ENCODE data around the gene MYL12A. TPM values are rescaled to one million over a fixed set of nuclear protein-coding genes. Genes with fewer than 3 reads are reported as not detected.

MYL12A gene
- total RNA-seq, 1 experiment from 2014 or later, result 230 TPM

DNA sequence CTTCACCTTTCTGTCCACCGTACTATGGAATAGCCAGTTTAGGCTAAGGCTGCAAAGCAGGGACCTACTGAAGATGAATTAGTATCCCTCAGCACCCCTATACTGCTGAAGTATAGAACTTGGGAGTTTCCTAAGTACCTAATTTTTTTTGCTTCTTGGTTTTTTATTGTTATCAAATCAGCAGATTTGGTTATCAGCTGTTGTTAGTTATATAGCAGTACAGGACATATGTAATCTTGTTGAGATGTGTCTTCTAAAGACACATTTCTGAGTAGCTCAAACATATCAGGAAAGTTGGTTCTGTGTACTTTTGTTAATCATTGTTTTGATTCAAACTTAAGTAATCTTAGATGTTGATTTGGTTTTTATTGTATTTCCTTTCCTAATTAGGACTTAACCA, 5.2 kb downstream of the MYL12A start (continued):
- TF ChIP-seq ZNF317 (CRISPR knock-in tag; IDR thresholded peaks at IDR 0.05; ENCODE audit: borderline replicate concordance, low read depth) (no peak), FOXJ3 (CRISPR knock-in tag; IDR thresholded peaks at IDR 0.05; ENCODE audit: borderline replicate concordance) (no peak), GRHL2 (CRISPR knock-in tag; IDR thresholded peaks at IDR 0.05; ENCODE audit: insufficient replicate concordance, severe bottlenecking) (no peak), ZNF138 (CRISPR knock-in tag; conservative IDR thresholded peaks at IDR 0.05) (no peak)
- TF ChIP-seq, protein P1, sequence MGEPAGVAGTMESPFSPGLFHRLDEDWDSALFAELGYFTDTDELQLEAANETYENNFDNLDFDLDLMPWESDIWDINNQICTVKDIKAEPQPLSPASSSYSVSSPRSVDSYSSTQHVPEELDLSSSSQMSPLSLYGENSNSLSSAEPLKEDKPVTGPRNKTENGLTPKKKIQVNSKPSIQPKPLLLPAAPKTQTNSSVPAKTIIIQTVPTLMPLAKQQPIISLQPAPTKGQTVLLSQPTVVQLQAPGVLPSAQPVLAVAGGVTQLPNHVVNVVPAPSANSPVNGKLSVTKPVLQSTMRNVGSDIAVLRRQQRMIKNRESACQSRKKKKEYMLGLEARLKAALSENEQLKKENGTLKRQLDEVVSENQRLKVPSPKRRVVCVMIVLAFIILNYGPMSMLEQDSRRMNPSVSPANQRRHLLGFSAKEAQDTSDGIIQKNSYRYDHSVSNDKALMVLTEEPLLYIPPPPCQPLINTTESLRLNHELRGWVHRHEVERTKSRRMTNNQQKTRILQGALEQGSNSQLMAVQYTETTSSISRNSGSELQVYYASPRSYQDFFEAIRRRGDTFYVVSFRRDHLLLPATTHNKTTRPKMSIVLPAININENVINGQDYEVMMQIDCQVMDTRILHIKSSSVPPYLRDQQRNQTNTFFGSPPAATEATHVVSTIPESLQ (CRISPR knock-in tag; IDR thresholded peaks at IDR 0.05), result no peak
- TF ChIP-seq, protein P2, sequence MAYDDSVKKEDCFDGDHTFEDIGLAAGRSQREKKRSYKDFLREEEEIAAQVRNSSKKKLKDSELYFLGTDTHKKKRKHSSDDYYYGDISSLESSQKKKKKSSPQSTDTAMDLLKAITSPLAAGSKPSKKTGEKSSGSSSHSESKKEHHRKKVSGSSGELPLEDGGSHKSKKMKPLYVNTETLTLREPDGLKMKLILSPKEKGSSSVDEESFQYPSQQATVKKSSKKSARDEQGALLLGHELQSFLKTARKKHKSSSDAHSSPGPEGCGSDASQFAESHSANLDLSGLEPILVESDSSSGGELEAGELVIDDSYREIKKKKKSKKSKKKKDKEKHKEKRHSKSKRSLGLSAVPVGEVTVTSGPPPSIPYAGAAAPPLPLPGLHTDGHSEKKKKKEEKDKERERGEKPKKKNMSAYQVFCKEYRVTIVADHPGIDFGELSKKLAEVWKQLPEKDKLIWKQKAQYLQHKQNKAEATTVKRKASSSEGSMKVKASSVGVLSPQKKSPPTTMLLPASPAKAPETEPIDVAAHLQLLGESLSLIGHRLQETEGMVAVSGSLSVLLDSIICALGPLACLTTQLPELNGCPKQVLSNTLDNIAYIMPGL (CRISPR knock-in tag; IDR thresholded peaks at IDR 0.05), result no peak

DNA sequence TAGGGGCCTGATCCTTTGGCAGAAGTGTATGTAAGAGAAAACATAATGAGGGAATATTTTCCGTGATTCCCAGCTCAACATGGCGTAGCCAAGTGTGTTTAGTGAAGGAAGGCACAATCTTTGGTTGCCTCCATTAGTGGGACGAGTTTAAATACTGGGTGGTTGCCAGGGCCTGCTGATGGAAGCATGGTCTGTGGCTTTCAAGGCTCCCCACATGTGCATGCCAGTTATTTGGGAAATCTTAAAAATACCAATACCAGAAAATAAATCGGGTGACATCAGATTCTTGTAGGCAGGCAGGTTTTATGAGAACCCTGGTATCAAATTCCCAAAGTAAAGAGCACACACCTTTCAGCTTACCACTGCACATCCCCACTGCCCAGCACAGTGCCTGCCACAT, 7.1 kb downstream of the MYL12A start:
- no peak overlapping the region for H3K4me3 Mint-ChIP-seq
- H3K4me1 Mint-ChIP-seq, result peaks cover 10% of the 10 kb centered on the region
- H3K9me3 Mint-ChIP-seq, result no peaks in the 10 kb centered on the region
- no peak overlapping the region for H3K27ac Mint-ChIP-seq
- POLR2A ChIA-PET, result no interaction called here
- CTCF ChIA-PET, result no interaction called here
- H3K27me3 Mint-ChIP-seq (ENCODE audit: low read depth), result no peaks in the 10 kb centered on the region
- DNase-seq (ENCODE audit: low spot score) (no peak), ATAC-seq (no peak)
- peaks cover 49% of the 10 kb centered on the region for H3K36me3 Mint-ChIP-seq
- no peak for TF ChIP-seq HMGA2 (CRISPR knock-in tag; IDR thresholded peaks at IDR 0.05)
- TF ChIP-seq, protein P3, sequence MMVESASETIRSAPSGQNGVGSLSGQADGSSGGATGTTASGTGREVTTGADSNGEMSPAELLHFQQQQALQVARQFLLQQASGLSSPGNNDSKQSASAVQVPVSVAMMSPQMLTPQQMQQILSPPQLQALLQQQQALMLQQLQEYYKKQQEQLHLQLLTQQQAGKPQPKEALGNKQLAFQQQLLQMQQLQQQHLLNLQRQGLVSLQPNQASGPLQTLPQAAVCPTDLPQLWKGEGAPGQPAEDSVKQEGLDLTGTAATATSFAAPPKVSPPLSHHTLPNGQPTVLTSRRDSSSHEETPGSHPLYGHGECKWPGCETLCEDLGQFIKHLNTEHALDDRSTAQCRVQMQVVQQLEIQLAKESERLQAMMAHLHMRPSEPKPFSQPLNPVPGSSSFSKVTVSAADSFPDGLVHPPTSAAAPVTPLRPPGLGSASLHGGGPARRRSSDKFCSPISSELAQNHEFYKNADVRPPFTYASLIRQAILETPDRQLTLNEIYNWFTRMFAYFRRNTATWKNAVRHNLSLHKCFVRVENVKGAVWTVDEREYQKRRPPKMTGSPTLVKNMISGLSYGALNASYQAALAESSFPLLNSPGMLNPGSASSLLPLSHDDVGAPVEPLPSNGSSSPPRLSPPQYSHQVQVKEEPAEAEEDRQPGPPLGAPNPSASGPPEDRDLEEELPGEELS (CRISPR knock-in tag; IDR thresholded peaks at IDR 0.05), result no peak
- TF ChIP-seq SMAD4 (CRISPR knock-in tag; IDR thresholded peaks at IDR 0.05), result no peak
- TF ChIP-seq NFYB (CRISPR knock-in tag; conservative IDR thresholded peaks at IDR 0.05; ENCODE audit: low read depth), result no peak
- TF ChIP-seq, protein P4, sequence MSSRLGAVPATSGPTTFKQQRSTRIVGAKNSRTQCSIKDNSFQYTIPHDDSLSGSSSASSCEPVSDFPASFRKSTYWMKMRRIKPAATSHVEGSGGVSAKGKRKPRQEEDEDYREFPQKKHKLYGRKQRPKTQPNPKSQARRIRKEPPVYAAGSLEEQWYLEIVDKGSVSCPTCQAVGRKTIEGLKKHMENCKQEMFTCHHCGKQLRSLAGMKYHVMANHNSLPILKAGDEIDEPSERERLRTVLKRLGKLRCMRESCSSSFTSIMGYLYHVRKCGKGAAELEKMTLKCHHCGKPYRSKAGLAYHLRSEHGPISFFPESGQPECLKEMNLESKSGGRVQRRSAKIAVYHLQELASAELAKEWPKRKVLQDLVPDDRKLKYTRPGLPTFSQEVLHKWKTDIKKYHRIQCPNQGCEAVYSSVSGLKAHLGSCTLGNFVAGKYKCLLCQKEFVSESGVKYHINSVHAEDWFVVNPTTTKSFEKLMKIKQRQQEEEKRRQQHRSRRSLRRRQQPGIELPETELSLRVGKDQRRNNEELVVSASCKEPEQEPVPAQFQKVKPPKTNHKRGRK (CRISPR knock-in tag; IDR thresholded peaks at IDR 0.05; ENCODE audit: borderline replicate concordance), result no peak
- TF ChIP-seq, protein P5, sequence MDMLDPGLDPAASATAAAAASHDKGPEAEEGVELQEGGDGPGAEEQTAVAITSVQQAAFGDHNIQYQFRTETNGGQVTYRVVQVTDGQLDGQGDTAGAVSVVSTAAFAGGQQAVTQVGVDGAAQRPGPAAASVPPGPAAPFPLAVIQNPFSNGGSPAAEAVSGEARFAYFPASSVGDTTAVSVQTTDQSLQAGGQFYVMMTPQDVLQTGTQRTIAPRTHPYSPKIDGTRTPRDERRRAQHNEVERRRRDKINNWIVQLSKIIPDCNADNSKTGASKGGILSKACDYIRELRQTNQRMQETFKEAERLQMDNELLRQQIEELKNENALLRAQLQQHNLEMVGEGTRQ (CRISPR knock-in tag; IDR thresholded peaks at IDR 0.05), result no peak
- TF ChIP-seq NR3C1 (CRISPR knock-in tag; conservative IDR thresholded peaks at IDR 0.05; ENCODE audit: low read depth), result no peak
- TF ChIP-seq, protein P6, sequence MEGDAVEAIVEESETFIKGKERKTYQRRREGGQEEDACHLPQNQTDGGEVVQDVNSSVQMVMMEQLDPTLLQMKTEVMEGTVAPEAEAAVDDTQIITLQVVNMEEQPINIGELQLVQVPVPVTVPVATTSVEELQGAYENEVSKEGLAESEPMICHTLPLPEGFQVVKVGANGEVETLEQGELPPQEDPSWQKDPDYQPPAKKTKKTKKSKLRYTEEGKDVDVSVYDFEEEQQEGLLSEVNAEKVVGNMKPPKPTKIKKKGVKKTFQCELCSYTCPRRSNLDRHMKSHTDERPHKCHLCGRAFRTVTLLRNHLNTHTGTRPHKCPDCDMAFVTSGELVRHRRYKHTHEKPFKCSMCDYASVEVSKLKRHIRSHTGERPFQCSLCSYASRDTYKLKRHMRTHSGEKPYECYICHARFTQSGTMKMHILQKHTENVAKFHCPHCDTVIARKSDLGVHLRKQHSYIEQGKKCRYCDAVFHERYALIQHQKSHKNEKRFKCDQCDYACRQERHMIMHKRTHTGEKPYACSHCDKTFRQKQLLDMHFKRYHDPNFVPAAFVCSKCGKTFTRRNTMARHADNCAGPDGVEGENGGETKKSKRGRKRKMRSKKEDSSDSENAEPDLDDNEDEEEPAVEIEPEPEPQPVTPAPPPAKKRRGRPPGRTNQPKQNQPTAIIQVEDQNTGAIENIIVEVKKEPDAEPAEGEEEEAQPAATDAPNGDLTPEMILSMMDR (IDR thresholded peaks at IDR 0.05), result no peak
- TF ChIP-seq, protein P7, sequence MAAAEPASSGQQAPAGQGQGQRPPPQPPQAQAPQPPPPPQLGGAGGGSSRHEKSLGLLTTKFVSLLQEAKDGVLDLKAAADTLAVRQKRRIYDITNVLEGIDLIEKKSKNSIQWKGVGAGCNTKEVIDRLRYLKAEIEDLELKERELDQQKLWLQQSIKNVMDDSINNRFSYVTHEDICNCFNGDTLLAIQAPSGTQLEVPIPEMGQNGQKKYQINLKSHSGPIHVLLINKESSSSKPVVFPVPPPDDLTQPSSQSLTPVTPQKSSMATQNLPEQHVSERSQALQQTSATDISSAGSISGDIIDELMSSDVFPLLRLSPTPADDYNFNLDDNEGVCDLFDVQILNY (CRISPR knock-in tag; IDR thresholded peaks at IDR 0.05), result no peak
- TF ChIP-seq ZNF671 (CRISPR knock-in tag; IDR thresholded peaks at IDR 0.05), result no peak
- TF ChIP-seq, protein P8, sequence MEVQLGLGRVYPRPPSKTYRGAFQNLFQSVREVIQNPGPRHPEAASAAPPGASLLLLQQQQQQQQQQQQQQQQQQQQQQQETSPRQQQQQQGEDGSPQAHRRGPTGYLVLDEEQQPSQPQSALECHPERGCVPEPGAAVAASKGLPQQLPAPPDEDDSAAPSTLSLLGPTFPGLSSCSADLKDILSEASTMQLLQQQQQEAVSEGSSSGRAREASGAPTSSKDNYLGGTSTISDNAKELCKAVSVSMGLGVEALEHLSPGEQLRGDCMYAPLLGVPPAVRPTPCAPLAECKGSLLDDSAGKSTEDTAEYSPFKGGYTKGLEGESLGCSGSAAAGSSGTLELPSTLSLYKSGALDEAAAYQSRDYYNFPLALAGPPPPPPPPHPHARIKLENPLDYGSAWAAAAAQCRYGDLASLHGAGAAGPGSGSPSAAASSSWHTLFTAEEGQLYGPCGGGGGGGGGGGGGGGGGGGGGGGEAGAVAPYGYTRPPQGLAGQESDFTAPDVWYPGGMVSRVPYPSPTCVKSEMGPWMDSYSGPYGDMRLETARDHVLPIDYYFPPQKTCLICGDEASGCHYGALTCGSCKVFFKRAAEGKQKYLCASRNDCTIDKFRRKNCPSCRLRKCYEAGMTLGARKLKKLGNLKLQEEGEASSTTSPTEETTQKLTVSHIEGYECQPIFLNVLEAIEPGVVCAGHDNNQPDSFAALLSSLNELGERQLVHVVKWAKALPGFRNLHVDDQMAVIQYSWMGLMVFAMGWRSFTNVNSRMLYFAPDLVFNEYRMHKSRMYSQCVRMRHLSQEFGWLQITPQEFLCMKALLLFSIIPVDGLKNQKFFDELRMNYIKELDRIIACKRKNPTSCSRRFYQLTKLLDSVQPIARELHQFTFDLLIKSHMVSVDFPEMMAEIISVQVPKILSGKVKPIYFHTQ (CRISPR knock-in tag; IDR thresholded peaks at IDR 0.05), result no peak
- no peak for TF ChIP-seq MXD4 (CRISPR knock-in tag; IDR thresholded peaks at IDR 0.05; ENCODE audit: borderline replicate concordance)
